ENCODE data around the gene PDE4A. TPM values are rescaled to one million over a fixed set of nuclear protein-coding genes. Genes with fewer than 3 reads are reported as not detected.

The PDE4A gene
- polyA plus RNA-seq, 3 donors = 4.7 to 14.8 (median 5.8) TPM

GRCh38 chr19:10478903-10479384 lies 58.6 kb downstream of the PDE4A start:
- H2AFZ ChIP-seq (ENCODE audit: insufficient read depth, low read depth, low read length, poor library complexity, severe bottlenecking) = peak overlapping the region; percentile 72
- no peaks in the 10 kb centered on the region for H3K9me3 ChIP-seq (replicated peaks in 1 of 2; ENCODE audit: control insufficient read depth in 1 of 2, insufficient read depth in 1 of 2, low read length in 2 of 2)
- 1% methylated on average over 32 of the region's 36 CpGs for WGBS (ENCODE audit: insufficient coverage)
- H3K79me2 ChIP-seq (ENCODE audit: insufficient read depth, low read length) = no peaks in the 10 kb centered on the region
- no peaks in the 10 kb centered on the region for H4K20me1 ChIP-seq (ENCODE audit: insufficient read depth, low read length)
- no peak overlapping the region for H3K27ac ChIP-seq (ENCODE audit: low read depth in 1 of 2, low read length in 2 of 2)
- TF ChIP-seq, protein P1, sequence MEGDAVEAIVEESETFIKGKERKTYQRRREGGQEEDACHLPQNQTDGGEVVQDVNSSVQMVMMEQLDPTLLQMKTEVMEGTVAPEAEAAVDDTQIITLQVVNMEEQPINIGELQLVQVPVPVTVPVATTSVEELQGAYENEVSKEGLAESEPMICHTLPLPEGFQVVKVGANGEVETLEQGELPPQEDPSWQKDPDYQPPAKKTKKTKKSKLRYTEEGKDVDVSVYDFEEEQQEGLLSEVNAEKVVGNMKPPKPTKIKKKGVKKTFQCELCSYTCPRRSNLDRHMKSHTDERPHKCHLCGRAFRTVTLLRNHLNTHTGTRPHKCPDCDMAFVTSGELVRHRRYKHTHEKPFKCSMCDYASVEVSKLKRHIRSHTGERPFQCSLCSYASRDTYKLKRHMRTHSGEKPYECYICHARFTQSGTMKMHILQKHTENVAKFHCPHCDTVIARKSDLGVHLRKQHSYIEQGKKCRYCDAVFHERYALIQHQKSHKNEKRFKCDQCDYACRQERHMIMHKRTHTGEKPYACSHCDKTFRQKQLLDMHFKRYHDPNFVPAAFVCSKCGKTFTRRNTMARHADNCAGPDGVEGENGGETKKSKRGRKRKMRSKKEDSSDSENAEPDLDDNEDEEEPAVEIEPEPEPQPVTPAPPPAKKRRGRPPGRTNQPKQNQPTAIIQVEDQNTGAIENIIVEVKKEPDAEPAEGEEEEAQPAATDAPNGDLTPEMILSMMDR (IDR thresholded peaks at IDR 0.05) = peak; percentile 83
- peaks cover 0 to 2% (median 0%) of the 10 kb centered on the region in 7 donors for H3K9me3 Mint-ChIP-seq
- peak overlapping the region in 2 of 3 experiments; percentile 25 to 66 for H3K4me3 ChIP-seq (replicated peaks in 1 of 3; ENCODE audit: low read depth in 2 of 3, low read length in 3 of 3)
- DNase-seq = peak; percentile 66 to 85 (median 73)
- H3K4me2 ChIP-seq (replicated peaks; ENCODE audit: extremely low read depth, low read length, poor library complexity, severe bottlenecking) = peak overlapping the region; percentile 71
- H3K27ac Mint-ChIP-seq = peak overlapping the region in 3 of 7 donors; percentile 15 to 66 (median 60)
- peaks cover 21 to 22% of the 10 kb centered on the region in 2 donors for H3K4me1 ChIP-seq (ENCODE audit: control insufficient read depth in 1 of 2, insufficient read depth in 2 of 2, low read length in 2 of 2)
- H3K36me3 Mint-ChIP-seq = no peaks in the 10 kb centered on the region
- intact Hi-C loops (cut with micrococcal nuclease) = no loop called here
- H3K27me3 ChIP-seq (ENCODE audit: control insufficient read depth in 2 of 2, insufficient read depth in 2 of 2, low read length in 2 of 2) = peaks cover 0 to 2% of the 10 kb centered on the region in 2 donors
- peaks cover 9 to 19% (median 11%) of the 10 kb centered on the region in 3 donors for H3K27me3 Mint-ChIP-seq (ENCODE audit: low read depth in 3 of 3)
- H3K36me3 ChIP-seq (replicated peaks in 1 of 2; ENCODE audit: control insufficient read depth in 1 of 2, insufficient read depth in 2 of 2, low read length in 2 of 2) = no peaks in the 10 kb centered on the region
- H3K9ac ChIP-seq (ENCODE audit: insufficient read depth, low read length, poor library complexity, severe bottlenecking) = no peak overlapping the region
- peak overlapping the region; percentile 80 to 84 for H3K4me3 Mint-ChIP-seq
- H3K4me1 Mint-ChIP-seq = peaks cover 21% of the 10 kb centered on the region

GRCh38 chr19:10486551-10486950 lies 66.2 kb downstream of the PDE4A start:
- H3K36me3 Mint-ChIP-seq = peaks cover 41 to 66% of the 10 kb centered on the region in 2 donors
- H3K4me3 Mint-ChIP-seq = no peak overlapping the region
- H3K9me3 Mint-ChIP-seq = no peaks in the 10 kb centered on the region

More at GRCh38 chr19:10486551-10486950, 66.2 kb downstream of the PDE4A start:
- Histone ChIP-seq H3K79me2 (ENCODE audit: insufficient read depth, low read length) (peaks cover 23% of the 10 kb centered on the region), H3K27ac (ENCODE audit: low read depth in 1 of 2, low read length in 2 of 2) (no peak overlapping the region), H3K27me3 (ENCODE audit: control insufficient read depth in 2 of 2, insufficient read depth in 2 of 2, low read length in 2 of 2) (no peaks in the 10 kb centered on the region), H3K4me2 (replicated peaks; ENCODE audit: extremely low read depth, low read length, poor library complexity, severe bottlenecking) (no peak overlapping the region), H3K4me1 (ENCODE audit: control insufficient read depth in 1 of 2, insufficient read depth in 2 of 2, low read length in 2 of 2) (peaks cover 8 to 9% of the 10 kb centered on the region in 2 donors), H4K20me1 (ENCODE audit: insufficient read depth, low read length) (peaks cover 34% of the 10 kb centered on the region), H2AFZ (ENCODE audit: insufficient read depth, low read depth, low read length, poor library complexity, severe bottlenecking) (no peak overlapping the region), H3K9me3 (replicated peaks in 1 of 2; ENCODE audit: control insufficient read depth in 1 of 2, insufficient read depth in 1 of 2, low read length in 2 of 2) (no peaks in the 10 kb centered on the region), H3K4me3 (replicated peaks in 1 of 3; ENCODE audit: low read depth in 2 of 3, low read length in 3 of 3) (no peak overlapping the region), H3K36me3 (replicated peaks in 1 of 2; ENCODE audit: control insufficient read depth in 1 of 2, insufficient read depth in 2 of 2, low read length in 2 of 2) (peaks cover 40 to 61% of the 10 kb centered on the region in 2 donors), H3K9ac (ENCODE audit: insufficient read depth, low read length, poor library complexity, severe bottlenecking) (no peak overlapping the region)
- intact Hi-C loops (cut with micrococcal nuclease) = no loop called here
- TF ChIP-seq, protein P1 (IDR thresholded peaks at IDR 0.05) = no peak
- Mint-ChIP-seq H3K27ac (peak overlapping the region in 1 of 7 donors; percentile 52), H3K27me3 (ENCODE audit: low read depth in 3 of 3) (peaks cover 0 to 1% (median 0%) of the 10 kb centered on the region in 3 donors), H3K4me1 (peaks cover 7% of the 10 kb centered on the region)
- no peak for DNase-seq
- WGBS (ENCODE audit: insufficient coverage) = 92% methylated on average over 9 of the region's 13 CpGs
